Mesenchymal stem cell (in vitro differentiated cells and primary cell): ENCODE results near the gene TBX3.

Source experiments
- DNase-seq: peaks from one replicate; pipeline ENCODE4 v3.0.0-alpha.2; 2013
- H2AFZ ChIP-seq: one replicate; pipeline ENCODE4 v1.6.1; 2013; ENCODE audit warnings: low read depth, mild to moderate bottlenecking, control low read depth, inconsistent platforms, low read length, moderate library complexity
- H2AK5ac ChIP-seq: 2 replicates; pipeline ENCODE4 v1.6.1; 2013; ENCODE audit warnings: low read length, moderate library complexity, mild to moderate bottlenecking, inconsistent platforms; ENCODE audit not compliant: severe bottlenecking
- H2BK120ac ChIP-seq: one replicate; pipeline ENCODE4 v1.6.1; 2013; ENCODE audit warnings: low read depth, mild to moderate bottlenecking, inconsistent platforms, low read length, moderate library complexity
- H2BK12ac ChIP-seq, 2 experiments: one replicate each; pipeline ENCODE4 v1.6.1; 2013; ENCODE audit warnings: inconsistent platforms in 2 of 2, low read length in 2 of 2, mild to moderate bottlenecking in 2 of 2, moderate library complexity in 2 of 2, control low read depth in 1 of 2
- H2BK15ac ChIP-seq: one replicate; pipeline ENCODE4 v1.6.1; 2013; ENCODE audit warnings: mild to moderate bottlenecking, low read depth, inconsistent platforms; ENCODE audit not compliant: poor library complexity, severe bottlenecking
- H2BK5ac ChIP-seq: 2 replicates; pipeline ENCODE4 v1.6.1; 2013; ENCODE audit warnings: low read depth, mild to moderate bottlenecking, low read length, control low read depth, inconsistent platforms; ENCODE audit not compliant: poor library complexity, severe bottlenecking
- H3K14ac ChIP-seq, 2 experiments: one replicate each; pipeline ENCODE4 v1.6.1; 2013; ENCODE audit warnings: inconsistent platforms in 2 of 2, low read length in 2 of 2, control low read depth in 1 of 2, mild to moderate bottlenecking in 1 of 2, moderate library complexity in 1 of 2
- H3K18ac ChIP-seq, 2 experiments: one replicate each; pipeline ENCODE4 v1.6.1; 2013; ENCODE audit warnings: inconsistent platforms in 2 of 2, low read length in 2 of 2, control low read depth in 1 of 2, low read depth in 1 of 2, mild to moderate bottlenecking in 1 of 2
- H3K23ac ChIP-seq, 2 experiments: one replicate each; pipeline ENCODE4 v1.6.1; 2013; ENCODE audit warnings: inconsistent platforms in 2 of 2, low read length in 2 of 2, mild to moderate bottlenecking in 2 of 2, moderate library complexity in 2 of 2, control low read depth in 1 of 2
- H3K27ac ChIP-seq: 2 replicates; pipeline ENCODE4 v1.5.1; 2013; ENCODE audit warnings: mild to moderate bottlenecking, moderate library complexity, low read length, control low read depth, inconsistent platforms; ENCODE audit not compliant: poor library complexity, severe bottlenecking
- H3K27me3 ChIP-seq, 2 experiments: 2 replicates each; pipeline versions ENCODE4 v1.6.1 to v1.7.0; 2013; ENCODE audit warnings: low read length in 2 of 2, mild to moderate bottlenecking in 2 of 2, moderate library complexity in 2 of 2, control low read depth in 1 of 2, inconsistent platforms in 1 of 2; ENCODE audit not compliant: control insufficient read depth in 1 of 2, insufficient read depth in 1 of 2
- H3K36me3 ChIP-seq, 2 experiments: 2 replicates each; pipeline versions ENCODE4 v1.6.1 to v1.7.0; 2013; ENCODE audit warnings: low read length in 2 of 2, control low read depth in 1 of 2, inconsistent platforms in 1 of 2, low read depth in 1 of 2, mild to moderate bottlenecking in 1 of 2; ENCODE audit not compliant: insufficient read depth in 2 of 2, control insufficient read depth in 1 of 2
- H3K4ac ChIP-seq, 2 experiments: one replicate each; pipeline ENCODE4 v1.6.1; 2013; ENCODE audit warnings: inconsistent platforms in 2 of 2, low read length in 2 of 2, mild to moderate bottlenecking in 2 of 2, moderate library complexity in 2 of 2, control low read depth in 1 of 2, low read depth in 1 of 2
- H3K4me1 ChIP-seq: 2 replicates; pipeline ENCODE4 v1.6.1; 2013; ENCODE audit warnings: low read depth, low read length, control low read depth; ENCODE audit not compliant: control insufficient read depth, insufficient read depth
- H3K4me2 ChIP-seq: 2 replicates; pipeline ENCODE4 v1.6.1; 2013; ENCODE audit warnings: low read length, mild to moderate bottlenecking, inconsistent platforms; ENCODE audit not compliant: poor library complexity, severe bottlenecking
- H3K4me3 ChIP-seq, 2 experiments: 2 replicates each; pipeline versions ENCODE4 v1.5.1 to v1.7.0; 2013; ENCODE audit warnings: low read length in 2 of 2, mild to moderate bottlenecking in 2 of 2, control low read depth in 1 of 2, low read depth in 1 of 2; ENCODE audit not compliant: insufficient read depth in 1 of 2
- H3K79me1 ChIP-seq: replicated peaks from 2 replicates; pipeline ENCODE4 v1.6.1; 2013; ENCODE audit warnings: mild to moderate bottlenecking, control low read depth, low read length, inconsistent platforms; ENCODE audit not compliant: poor library complexity, severe bottlenecking
- H3K9ac ChIP-seq: 2 replicates; pipeline ENCODE4 v1.7.0; 2013; ENCODE audit warnings: mild to moderate bottlenecking, low read length, moderate library complexity
- H3K9me3 ChIP-seq: 2 replicates; pipeline ENCODE4 v1.7.0; 2013; ENCODE audit warnings: mild to moderate bottlenecking, low read length; ENCODE audit not compliant: control insufficient read depth
- H4K8ac ChIP-seq: one replicate; pipeline ENCODE4 v1.6.1; 2013; ENCODE audit warnings: inconsistent platforms, mild to moderate bottlenecking, low read length, moderate library complexity
- H4K91ac ChIP-seq: one replicate; pipeline ENCODE4 v1.6.1; 2013; ENCODE audit warnings: mild to moderate bottlenecking, low read length, inconsistent platforms
- WGBS: methylation state at CpG from one replicate; pipeline ENCODE4 v1.1.7; 2013; ENCODE audit warnings: mixed read lengths; 5-methylcytosine and 5-hydroxymethylcytosine counted together

TBX3 gene

GRCh38 chr12:114682106-114682784 lies 1.7 kb downstream of the TBX3 start:
- H3K4me2 ChIP-seq: no peak overlapping the region
- H4K8ac ChIP-seq: peak overlapping the region; percentile 67
- H3K14ac ChIP-seq: no peak overlapping the region
- peak overlapping the region; percentile 58 to 97 for H3K4ac ChIP-seq
- H2AFZ ChIP-seq: no peak overlapping the region
- no peak overlapping the region for H2BK5ac ChIP-seq
- peaks cover 0 to 70% of the 10 kb centered on the region in 2 experiments for H3K27me3 ChIP-seq
- no peak overlapping the region for H3K23ac ChIP-seq
- no peak overlapping the region for H2BK12ac ChIP-seq
- H3K4me1 ChIP-seq: peaks cover 18% of the 10 kb centered on the region
- H3K9me3 ChIP-seq: no peaks in the 10 kb centered on the region
- peak overlapping the region; percentile 100 for H3K9ac ChIP-seq
- H3K18ac ChIP-seq: peak overlapping the region; percentile 97 to 99
- no peak overlapping the region for H2AK5ac ChIP-seq
- H4K91ac ChIP-seq: peak overlapping the region; percentile 40
- H2BK15ac ChIP-seq: peak overlapping the region; percentile 26
- WGBS: 0% methylated on average over 9 of the region's 10 CpGs
- H3K79me1 ChIP-seq: no peaks in the 10 kb centered on the region
- DNase-seq: no peak
- peak overlapping the region in 1 of 2 experiments; percentile 88 for H3K4me3 ChIP-seq
- peak overlapping the region; percentile 27 for H2BK120ac ChIP-seq
- H3K36me3 ChIP-seq: peaks cover 0 to 40% of the 10 kb centered on the region in 2 experiments
- H3K27ac ChIP-seq: no peak overlapping the region

- Histone ChIP-seq H3K4me1 (peaks cover 16% of the 10 kb centered on the region), H3K9ac (peak overlapping the region; percentile 100), H3K4me3 (peak overlapping the region in 1 of 2 experiments; percentile 88), H3K36me3 (peaks cover 0 to 50% of the 10 kb centered on the region in 2 experiments), H3K79me1 (no peaks in the 10 kb centered on the region), H3K27me3 (peaks cover 0 to 63% of the 10 kb centered on the region in 2 experiments), H2BK15ac (no peak overlapping the region), H2BK120ac (peak overlapping the region; percentile 42), H2BK12ac (peak overlapping the region in 1 of 2 experiments; percentile 24), H3K14ac (no peak overlapping the region), H3K9me3 (no peaks in the 10 kb centered on the region), H2AK5ac (no peak overlapping the region), H3K23ac (peak overlapping the region in 1 of 2 experiments; percentile 57), H2BK5ac (no peak overlapping the region), H3K18ac (peak overlapping the region; percentile 73 to 88), H3K27ac (no peak overlapping the region), H3K4me2 (no peak overlapping the region), H2AFZ (no peak overlapping the region), H4K8ac (peak overlapping the region; percentile 69), H4K91ac (no peak overlapping the region), H3K4ac (no peak overlapping the region)
- 7% methylated on average over 14 of the region's 17 CpGs for WGBS
- peak; percentile 65 for DNase-seq
Observed at GRCh38 chr12:114681116-114681871, 2.7 kb downstream of the TBX3 start.

GRCh38 chr12:114680604-114681069 lies 3.3 kb downstream of the TBX3 start:
- Histone ChIP-seq H3K4ac (peak overlapping the region in 1 of 2 experiments; percentile 17), H3K9ac (peak overlapping the region; percentile 100), H3K27ac (no peak overlapping the region), H2AFZ (no peak overlapping the region), H3K9me3 (no peaks in the 10 kb centered on the region), H2BK120ac (no peak overlapping the region), H3K4me2 (no peak overlapping the region), H3K27me3 (peaks cover 0 to 63% of the 10 kb centered on the region in 2 experiments), H4K91ac (no peak overlapping the region), H3K14ac (no peak overlapping the region), H2BK12ac (no peak overlapping the region), H3K79me1 (no peaks in the 10 kb centered on the region), H2AK5ac (no peak overlapping the region), H3K4me1 (peaks cover 16% of the 10 kb centered on the region), H2BK5ac (no peak overlapping the region), H3K36me3 (peaks cover 0 to 56% of the 10 kb centered on the region in 2 experiments), H2BK15ac (no peak overlapping the region), H3K4me3 (peak overlapping the region in 1 of 2 experiments; percentile 88), H3K23ac (no peak overlapping the region), H4K8ac (no peak overlapping the region), H3K18ac (peak overlapping the region; percentile 18 to 42)
- 17% methylated on average over 11 of the region's 11 CpGs for WGBS
- peak; percentile 43 for DNase-seq

GRCh38 chr12:114679942-114680341 lies 4.0 kb downstream of the TBX3 start:
- no peaks in the 10 kb centered on the region for H3K9me3 ChIP-seq
- no peak overlapping the region for H2AFZ ChIP-seq
- H2BK5ac ChIP-seq: no peak overlapping the region
- peaks cover 0 to 63% of the 10 kb centered on the region in 2 experiments for H3K36me3 ChIP-seq
- no peak overlapping the region for H3K23ac ChIP-seq
- no peak overlapping the region for H2AK5ac ChIP-seq
- H3K9ac ChIP-seq: peak overlapping the region; percentile 100
- H2BK12ac ChIP-seq: no peak overlapping the region
- H3K18ac ChIP-seq: no peak overlapping the region
- H3K4ac ChIP-seq: no peak overlapping the region
- H3K4me1 ChIP-seq: peaks cover 16% of the 10 kb centered on the region
- H4K91ac ChIP-seq: no peak overlapping the region
- no peak overlapping the region for H3K27ac ChIP-seq
- H2BK120ac ChIP-seq: no peak overlapping the region
- no peak overlapping the region for H2BK15ac ChIP-seq
- DNase-seq: no peak
- no peak overlapping the region for H4K8ac ChIP-seq
- no peak overlapping the region for H3K14ac ChIP-seq
- H3K79me1 ChIP-seq: no peaks in the 10 kb centered on the region
- peaks cover 0 to 56% of the 10 kb centered on the region in 2 experiments for H3K27me3 ChIP-seq
- 51% methylated on average over 9 of the region's 11 CpGs for WGBS
- H3K4me3 ChIP-seq: peak overlapping the region in 1 of 2 experiments; percentile 88
- no peak overlapping the region for H3K4me2 ChIP-seq
